ENCODE results near the gene DLGAP1. TPM values are rescaled to one million over a fixed set of nuclear protein-coding genes. Genes with fewer than 3 reads are reported as not detected.
"Not testable (repeated sequence)": the region's sequence is repeated elsewhere in the genome, so short reads cannot be mapped to it uniquely, and the experiment has no call there.

The DLGAP1 gene
- total RNA-seq (1 to 10 TPM; 1.0 to 6.0 (median 2.3) TPM), polyA plus RNA-seq (under 1 TPM; 0.11 to 0.77 (median 0.39) TPM)
- long read RNA-seq, donor 1, result 0 reads
- long read RNA-seq, donor 2, result 0 reads

DNA sequence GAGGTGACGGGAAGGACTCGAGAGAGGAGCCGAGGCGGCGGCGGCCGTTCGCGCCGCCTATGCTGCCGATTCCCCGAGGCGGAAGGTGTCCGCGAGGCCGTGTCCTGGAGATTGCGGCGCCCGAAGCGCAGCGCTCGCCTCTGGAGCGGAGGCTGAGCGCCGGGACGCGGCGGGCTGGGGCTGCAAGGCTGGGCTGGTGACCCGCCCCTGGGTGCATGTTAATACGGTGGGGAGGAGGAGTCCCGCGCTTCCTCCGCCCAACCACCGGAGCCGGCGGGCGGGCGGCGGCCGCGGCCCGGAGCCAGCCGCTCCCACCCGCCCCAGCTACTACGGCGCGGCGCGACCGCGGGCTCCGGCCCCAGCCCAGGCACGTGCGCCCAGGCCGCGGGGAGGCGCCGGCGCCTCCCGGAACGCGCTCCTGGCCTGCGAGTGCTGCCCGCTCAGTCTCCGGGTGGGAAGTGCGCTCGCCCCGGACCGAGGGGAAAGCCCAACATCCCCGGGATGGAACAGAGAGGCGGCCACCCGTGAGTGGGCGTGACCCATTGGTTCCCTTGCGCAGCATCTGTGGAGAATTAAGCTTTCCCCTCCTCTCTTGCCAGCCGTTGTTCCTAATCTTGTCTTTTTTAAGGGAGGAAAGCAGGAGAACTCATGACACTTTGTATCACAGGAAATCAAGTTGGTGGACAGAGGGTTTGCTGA is at the start of gene DLGAP1:
DLGAP1 (minus strand) TSS at position 195 of the 699 bp plus-strand sequence.
- intact Hi-C loops (cut with DNase I; ENCODE audit: low total_unique reads), result no loop called here
- Histone ChIP-seq H3K4me3 (peak within 1 kb of the TSS; percentile 8 to 65 (median 34)), H3K4me1 (peaks cover 0 to 18% (median 8%) of the 10 kb centered on the region in 6 donors), H3K36me3 (no peaks in the 10 kb centered on the region), H3K27ac (peak within 1 kb of the TSS in 1 of 8 donors; percentile 39), H3K27me3 (replicated peaks in 1 of 7) (peaks cover 4 to 68% (median 25%) of the 10 kb centered on the region in 7 donors), H3K9me3 (peaks cover 0 to 17% (median 0%) of the 10 kb centered on the region in 8 donors)
- TF ChIP-seq POLR2A (IDR thresholded peaks at IDR 0.05) (no peak), POLR2AphosphoS5 (IDR thresholded peaks at IDR 0.05) (peak in 2 of 3 donors; percentile 42 to 70)
- DNase-seq, result peak; percentile 74
- WGBS, 5 donors, result 1 to 16% (median 4%) methylated on average over 21 to 75 of the region's 75 CpGs

DNA sequence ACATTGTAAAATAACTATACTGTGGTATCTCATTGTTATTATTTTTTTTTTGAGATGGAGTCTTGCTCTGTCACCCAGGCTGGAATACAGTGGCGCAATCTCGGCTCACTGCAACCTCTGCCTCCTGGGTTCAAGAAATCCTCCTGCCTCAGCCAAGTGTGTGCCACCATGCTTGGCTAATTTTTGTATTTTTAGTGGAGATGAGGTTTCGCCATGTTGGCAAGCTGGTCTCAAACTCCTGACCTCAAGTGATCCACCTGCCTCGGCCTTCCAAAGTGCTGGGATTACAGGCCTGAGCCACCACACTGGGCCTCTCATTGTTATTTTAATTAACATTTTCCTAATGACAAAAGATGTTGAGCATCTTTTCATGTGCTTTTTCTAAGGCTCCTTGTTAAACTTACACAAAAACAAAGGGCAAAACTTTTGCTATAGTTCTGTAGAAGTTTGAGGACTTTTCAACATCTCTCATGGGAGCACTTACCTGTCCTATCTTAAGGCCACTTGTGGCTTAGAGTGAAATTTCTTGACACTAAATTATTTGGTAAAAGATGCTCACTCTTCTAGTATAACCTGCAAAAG is 39.7 kb upstream of the DLGAP1 start:
- H3K27me3 ChIP-seq (replicated peaks in 1 of 7); DNase-seq; H3K4me1 ChIP-seq; H3K36me3 ChIP-seq; H3K27ac ChIP-seq; intact Hi-C loops (cut with DNase I; ENCODE audit: low total_unique reads); H3K4me3 ChIP-seq: not testable (repeated sequence)
- WGBS, 5 donors, result 79 to 93% (median 85%) methylated on average over 4 of the region's 4 CpGs
- H3K9me3 ChIP-seq, result peaks cover 0 to 16% (median 0%) of the 10 kb centered on the region in 8 donors

DNA sequence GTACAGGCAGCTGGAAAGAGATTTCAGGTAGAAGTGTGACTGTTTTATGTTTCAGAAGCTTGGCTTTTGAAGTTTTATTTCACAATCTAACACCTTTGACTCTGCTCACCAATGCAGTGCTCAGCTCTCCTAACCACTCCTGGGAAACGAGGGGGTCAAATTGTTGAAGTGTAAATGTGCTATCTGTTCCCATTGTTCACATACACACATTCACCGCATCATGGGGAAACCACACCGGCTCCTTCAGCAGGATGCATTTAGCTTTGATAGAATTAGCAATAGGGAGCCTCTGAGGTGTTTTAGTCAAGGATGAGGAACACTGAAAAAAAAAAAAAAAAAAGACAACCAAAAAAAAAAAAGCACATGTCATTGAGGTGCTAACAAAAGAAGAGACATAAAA is 13.4 kb upstream of the DLGAP1 start:
- Histone ChIP-seq H3K9me3 (peaks cover 0 to 12% (median 2%) of the 10 kb centered on the region in 8 donors), H3K4me3 (no peak overlapping the region), H3K27me3 (replicated peaks in 1 of 7) (no peaks in the 10 kb centered on the region), H3K36me3 (no peaks in the 10 kb centered on the region), H3K27ac (no peak overlapping the region), H3K4me1 (no peaks in the 10 kb centered on the region)
- TF ChIP-seq, protein P1, sequence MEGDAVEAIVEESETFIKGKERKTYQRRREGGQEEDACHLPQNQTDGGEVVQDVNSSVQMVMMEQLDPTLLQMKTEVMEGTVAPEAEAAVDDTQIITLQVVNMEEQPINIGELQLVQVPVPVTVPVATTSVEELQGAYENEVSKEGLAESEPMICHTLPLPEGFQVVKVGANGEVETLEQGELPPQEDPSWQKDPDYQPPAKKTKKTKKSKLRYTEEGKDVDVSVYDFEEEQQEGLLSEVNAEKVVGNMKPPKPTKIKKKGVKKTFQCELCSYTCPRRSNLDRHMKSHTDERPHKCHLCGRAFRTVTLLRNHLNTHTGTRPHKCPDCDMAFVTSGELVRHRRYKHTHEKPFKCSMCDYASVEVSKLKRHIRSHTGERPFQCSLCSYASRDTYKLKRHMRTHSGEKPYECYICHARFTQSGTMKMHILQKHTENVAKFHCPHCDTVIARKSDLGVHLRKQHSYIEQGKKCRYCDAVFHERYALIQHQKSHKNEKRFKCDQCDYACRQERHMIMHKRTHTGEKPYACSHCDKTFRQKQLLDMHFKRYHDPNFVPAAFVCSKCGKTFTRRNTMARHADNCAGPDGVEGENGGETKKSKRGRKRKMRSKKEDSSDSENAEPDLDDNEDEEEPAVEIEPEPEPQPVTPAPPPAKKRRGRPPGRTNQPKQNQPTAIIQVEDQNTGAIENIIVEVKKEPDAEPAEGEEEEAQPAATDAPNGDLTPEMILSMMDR (IDR thresholded peaks at IDR 0.05 in 8 of 11, conservative IDR thresholded peaks at IDR 0.05 in 3 of 11), result no peak
- TF ChIP-seq POLR2A (IDR thresholded peaks at IDR 0.05) (no peak), POLR2AphosphoS5 (IDR thresholded peaks at IDR 0.05) (no peak)
- intact Hi-C loops (cut with DNase I; ENCODE audit: low total_unique reads), result no loop called here
- WGBS, 5 donors, result 23 to 39% (median 34%) methylated on average over 3 of the region's 3 CpGs
- DNase-seq, result no peak

DNA sequence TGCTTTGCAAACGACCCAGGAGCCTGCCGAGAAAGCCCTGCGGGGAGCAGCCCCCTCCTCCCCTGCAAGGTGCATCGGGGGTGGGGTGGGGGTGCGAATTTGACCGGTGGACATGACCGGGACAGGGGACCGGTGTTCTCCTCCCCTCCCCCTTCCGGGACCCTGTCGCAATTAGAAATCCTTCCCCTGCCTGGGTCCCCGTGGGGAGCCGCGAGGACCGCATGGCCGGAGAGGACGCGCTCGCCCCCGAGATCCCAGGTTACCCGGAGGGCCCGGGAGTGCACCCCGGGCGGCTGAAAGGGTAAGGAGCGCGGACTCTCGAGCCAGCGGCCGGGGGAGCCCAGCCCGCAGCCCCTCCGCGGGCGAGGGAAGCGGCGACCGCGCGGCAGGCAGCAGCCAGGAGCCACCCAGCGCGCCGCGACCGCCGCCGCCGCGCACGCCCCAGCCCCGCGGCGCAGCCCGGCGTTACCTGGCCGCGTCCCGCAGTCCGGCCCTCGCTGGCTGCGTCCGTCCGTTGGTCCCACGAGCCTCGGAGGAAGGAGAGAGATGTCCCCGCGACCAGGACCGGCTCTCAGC is 482 bp downstream of the DLGAP1 start:
- Histone ChIP-seq H3K4me1 (peaks cover 0 to 18% (median 8%) of the 10 kb centered on the region in 6 donors), H3K36me3 (no peaks in the 10 kb centered on the region), H3K9me3 (peaks cover 0 to 17% (median 0%) of the 10 kb centered on the region in 8 donors), H3K27me3 (replicated peaks in 1 of 7) (peaks cover 4 to 68% (median 25%) of the 10 kb centered on the region in 7 donors), H3K27ac (peak overlapping the region in 1 of 8 donors; percentile 39), H3K4me3 (peak overlapping the region in 7 of 8 donors; percentile 21 to 65 (median 35))
- TF ChIP-seq POLR2A (IDR thresholded peaks at IDR 0.05), result no peak
- TF ChIP-seq, protein P1 (IDR thresholded peaks at IDR 0.05 in 8 of 11, conservative IDR thresholded peaks at IDR 0.05 in 3 of 11), result no peak
- TF ChIP-seq POLR2AphosphoS5 (IDR thresholded peaks at IDR 0.05), result no peak
- no peak for DNase-seq
- intact Hi-C loops (cut with DNase I; ENCODE audit: low total_unique reads), result no loop called here
- 3 to 20% (median 4%) methylated on average over 8 to 65 of the region's 65 CpGs for WGBS, 5 donors

Measured in spleen (tissue), 13 donors.